Activated naive CD8-positive, alpha-beta T cell treated with anti-CD3 and anti-CD28 coated beads, Interleukin-2, amount 10 ng/mL, durations not matched to agents 7 days and 5 days (primary cell): ENCODE data around the gene PDLIM4. TPM values are rescaled to one million over a fixed set of nuclear protein-coding genes. Genes with fewer than 3 reads are reported as not detected.

Source experiments
- ATAC-seq: fragments of 150-1000 bp; cut with Tn5 transposase; one replicate; pipeline ENCODE4 v1.10.0; 2021; ENCODE audit warnings: low read depth, moderate library complexity
- POLR2A ChIA-PET: fragments of 350-600 bp; sonication (Branson Sonifier 250); formaldehyde crosslinking; loops from one replicate; lab custom pipeline; 2021; ENCODE audit warnings: antibody characterized with exemption; lab: Charles Lee
- DNase-seq: peaks from one replicate; pipeline ENCODE4 v3.0.0; 2021
- H3K27ac Mint-ChIP-seq: one replicate; pipeline ENCODE4 v1.8.0; 2022; ENCODE audit warnings: mild to moderate bottlenecking, mixed read lengths
- H3K27me3 Mint-ChIP-seq: one replicate; pipeline ENCODE4 v1.8.0; 2022; ENCODE audit warnings: mild to moderate bottlenecking, moderate library complexity, mixed read lengths
- H3K36me3 Mint-ChIP-seq: one replicate; pipeline ENCODE4 v1.8.0; 2021; ENCODE audit warnings: mild to moderate bottlenecking, mixed read lengths
- H3K4me1 Mint-ChIP-seq: one replicate; pipeline ENCODE4 v1.8.0; 2021; ENCODE audit warnings: mixed read lengths
- H3K4me3 Mint-ChIP-seq: one replicate; pipeline ENCODE4 v1.8.0; 2022; ENCODE audit warnings: mild to moderate bottlenecking, moderate library complexity, mixed read lengths
- H3K9me3 Mint-ChIP-seq: one replicate; pipeline ENCODE4 v1.8.0; 2021; ENCODE audit warnings: mixed read lengths
- total RNA-seq, 2 experiments: library from RNA; stranded (reverse); gene quantifications; one replicate each; pipeline ENCODE4 v1.2.3, GENCODE V29; 2021

The PDLIM4 gene
- total RNA-seq, 2 experiments from 2014 or later, result 0.64 TPM; not detected in 1

DNA sequence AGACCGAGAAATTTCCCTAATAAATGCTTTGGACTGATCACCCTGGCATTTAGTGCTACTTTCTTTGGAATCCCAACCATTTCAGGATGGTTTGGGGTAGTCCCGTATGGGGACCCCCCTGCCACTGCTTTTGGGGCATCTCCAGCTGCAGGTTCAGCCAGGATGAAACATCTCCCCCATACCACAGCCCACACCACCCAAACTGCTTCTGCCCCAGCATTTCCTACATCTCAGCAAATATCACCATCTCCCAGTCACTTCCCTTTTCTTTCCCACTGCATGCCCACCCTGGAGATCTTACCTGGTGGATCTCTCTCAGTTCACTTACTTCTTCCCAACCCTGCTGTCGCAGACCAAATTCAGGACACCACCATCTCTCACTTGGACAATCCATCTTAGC is 25.0 kb upstream of the PDLIM4 start:
- ATAC-seq (no peak), DNase-seq (no peak)
- Mint-ChIP-seq H3K9me3 (no peaks in the 10 kb centered on the region), H3K4me1 (peaks cover 25% of the 10 kb centered on the region), H3K27me3 (peaks cover 9% of the 10 kb centered on the region), H3K27ac (no peak overlapping the region), H3K4me3 (no peak overlapping the region), H3K36me3 (no peaks in the 10 kb centered on the region)
- POLR2A ChIA-PET, result no interaction called here

DNA sequence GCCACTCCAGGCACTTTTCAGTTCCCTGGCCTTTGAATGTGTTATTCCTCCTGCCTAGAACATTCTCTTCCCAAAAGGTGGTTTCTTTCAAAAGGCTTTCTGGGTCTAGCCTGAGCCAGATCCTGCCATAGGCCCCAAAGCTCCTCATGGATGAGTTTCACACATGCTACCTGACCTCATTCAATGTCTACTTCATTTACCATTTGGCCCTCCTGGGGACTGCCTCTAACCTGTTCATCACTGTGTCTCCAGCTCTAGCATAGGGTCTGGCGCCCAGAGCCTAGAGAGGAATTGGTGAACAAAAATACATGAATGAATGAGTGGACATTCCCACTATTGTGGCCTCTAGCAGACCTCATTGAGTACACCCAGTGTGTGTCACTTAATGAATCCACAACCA is 24.4 kb upstream of the PDLIM4 start:
- no peak overlapping the region for H3K4me3 Mint-ChIP-seq
- H3K27ac Mint-ChIP-seq, result no peak overlapping the region
- peaks cover 25% of the 10 kb centered on the region for H3K4me1 Mint-ChIP-seq
- POLR2A ChIA-PET, result no interaction called here
- peaks cover 9% of the 10 kb centered on the region for H3K27me3 Mint-ChIP-seq
- no peak for ATAC-seq
- no peaks in the 10 kb centered on the region for H3K36me3 Mint-ChIP-seq
- H3K9me3 Mint-ChIP-seq, result no peaks in the 10 kb centered on the region
- no peak for DNase-seq

DNA sequence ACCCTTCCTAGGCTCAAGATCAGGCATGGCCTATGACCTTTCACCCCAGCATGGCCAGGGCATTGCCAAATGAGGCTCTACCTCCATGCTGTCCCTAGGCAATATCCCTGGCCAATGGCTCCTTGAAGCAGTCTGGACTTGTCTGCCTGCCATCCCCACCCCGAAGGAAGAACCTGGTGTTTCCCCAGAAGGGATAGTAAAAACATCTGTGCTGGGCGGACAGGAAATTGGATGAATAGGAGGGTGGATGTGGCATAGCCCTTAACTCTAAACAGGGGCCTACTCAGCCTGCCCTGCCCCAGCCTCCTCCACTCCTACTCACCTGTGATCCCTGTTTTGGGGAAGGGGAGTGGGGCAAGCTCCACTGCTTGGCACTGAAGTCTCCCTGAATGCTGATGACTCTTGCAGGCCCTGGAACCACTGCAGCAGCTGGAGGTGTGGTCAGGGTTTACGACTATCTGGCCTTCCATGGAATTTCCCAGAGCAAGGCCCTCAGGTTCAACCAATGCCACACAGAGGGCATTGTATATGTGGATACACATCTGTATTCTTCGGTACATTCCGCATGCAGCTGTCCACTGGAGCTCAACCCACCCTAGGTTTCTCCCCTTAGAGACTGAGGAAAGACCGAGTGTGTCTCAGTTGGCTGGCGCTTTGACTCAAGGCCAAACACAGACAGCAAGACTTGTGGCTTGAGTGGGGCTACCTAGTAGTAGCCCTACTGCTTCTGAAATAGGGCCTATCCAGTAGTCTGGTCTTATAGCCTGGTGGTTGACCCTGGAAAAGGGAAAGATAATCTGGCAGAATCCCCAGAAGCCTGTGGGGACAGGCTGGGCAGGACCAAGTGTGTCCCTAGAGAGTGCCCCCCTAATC is 23.4 kb upstream of the PDLIM4 start:
- no peak overlapping the region for H3K4me3 Mint-ChIP-seq
- peaks cover 27% of the 10 kb centered on the region for H3K4me1 Mint-ChIP-seq
- H3K36me3 Mint-ChIP-seq, result no peaks in the 10 kb centered on the region
- POLR2A ChIA-PET, result no interaction called here
- DNase-seq (no peak), ATAC-seq (no peak)
- no peak overlapping the region for H3K27ac Mint-ChIP-seq
- peaks cover 6% of the 10 kb centered on the region for H3K27me3 Mint-ChIP-seq
- H3K9me3 Mint-ChIP-seq, result no peaks in the 10 kb centered on the region

DNA sequence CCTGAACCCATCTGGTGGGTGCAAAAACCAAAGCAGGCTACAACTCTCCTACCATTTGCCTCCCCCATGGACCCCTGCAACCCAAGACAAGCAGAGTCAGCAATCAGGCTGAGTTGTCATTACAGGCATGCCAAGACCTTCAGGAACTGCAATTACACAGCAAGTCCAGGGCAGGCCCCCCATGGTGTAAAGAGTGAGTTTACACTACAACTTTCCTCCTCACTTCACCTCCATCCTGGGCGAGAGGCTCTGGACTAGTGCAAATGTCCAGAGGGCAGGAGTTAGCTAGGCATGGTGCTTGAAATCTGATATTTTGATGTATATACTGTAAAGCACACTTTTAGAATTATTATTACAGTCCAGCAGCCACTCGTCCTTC is 22.8 kb upstream of the PDLIM4 start:
- Mint-ChIP-seq H3K4me3 (no peak overlapping the region), H3K9me3 (no peaks in the 10 kb centered on the region), H3K27me3 (peaks cover under 1% of the 10 kb centered on the region), H3K36me3 (no peaks in the 10 kb centered on the region), H3K27ac (no peak overlapping the region), H3K4me1 (peaks cover 20% of the 10 kb centered on the region)
- DNase-seq (no peak), ATAC-seq (no peak)
- POLR2A ChIA-PET, result no interaction called here

DNA sequence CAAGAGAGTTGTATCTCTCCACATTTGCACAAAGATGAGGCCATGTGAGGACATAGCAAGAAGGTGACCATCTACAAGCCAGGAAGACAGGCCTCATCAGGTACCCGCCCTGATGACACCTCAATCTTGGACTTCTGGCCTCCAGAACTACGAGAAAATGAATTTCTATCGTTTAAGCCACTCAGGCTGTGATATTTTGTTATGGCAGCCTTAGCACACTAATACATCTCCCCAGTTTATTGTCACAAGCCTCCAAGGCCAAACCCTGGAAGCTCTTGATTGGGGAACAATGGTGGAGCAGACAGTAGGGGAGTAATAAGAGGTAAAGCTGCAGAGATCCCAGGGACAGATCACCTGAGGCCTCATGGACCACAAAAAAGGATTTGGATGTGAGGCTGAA is 22.2 kb upstream of the PDLIM4 start:
- POLR2A ChIA-PET, result no interaction called here
- H3K27ac Mint-ChIP-seq, result no peak overlapping the region
- H3K36me3 Mint-ChIP-seq, result no peaks in the 10 kb centered on the region
- ATAC-seq (no peak), DNase-seq (no peak)
- no peak overlapping the region for H3K4me3 Mint-ChIP-seq
- H3K4me1 Mint-ChIP-seq, result peaks cover 16% of the 10 kb centered on the region
- no peaks in the 10 kb centered on the region for H3K9me3 Mint-ChIP-seq
- H3K27me3 Mint-ChIP-seq, result no peaks in the 10 kb centered on the region

DNA sequence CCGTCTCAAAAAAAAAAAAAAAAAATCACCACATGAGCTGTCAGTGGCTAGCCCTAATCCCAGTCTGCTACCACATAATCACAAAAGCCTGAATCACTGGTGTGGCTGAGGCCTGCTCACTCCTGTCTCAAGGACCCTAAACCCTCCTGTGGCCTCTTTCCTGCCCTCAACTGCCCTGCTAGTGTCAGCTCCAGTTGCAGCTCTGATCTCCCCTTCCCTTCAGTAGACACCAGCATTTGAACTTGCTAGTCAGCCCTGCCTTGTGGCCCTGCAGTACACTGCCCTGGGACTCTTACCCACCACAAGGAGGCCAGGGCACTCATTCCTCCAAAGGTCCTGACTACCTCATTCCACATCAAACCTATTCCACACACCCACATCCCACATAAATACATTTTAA is 20.4 kb upstream of the PDLIM4 start:
- Mint-ChIP-seq H3K27ac (peak overlapping the region; percentile 15), H3K4me3 (no peak overlapping the region), H3K36me3 (no peaks in the 10 kb centered on the region), H3K9me3 (peaks cover 4% of the 10 kb centered on the region), H3K27me3 (no peaks in the 10 kb centered on the region), H3K4me1 (peaks cover 5% of the 10 kb centered on the region)
- DNase-seq (no peak), ATAC-seq (no peak)
- POLR2A ChIA-PET, result interaction anchor here (0.7 kb wide), 1 partner anchor 25 kb away, joined by 3 read pairs; no protein-coding TSS in a partner anchor

DNA sequence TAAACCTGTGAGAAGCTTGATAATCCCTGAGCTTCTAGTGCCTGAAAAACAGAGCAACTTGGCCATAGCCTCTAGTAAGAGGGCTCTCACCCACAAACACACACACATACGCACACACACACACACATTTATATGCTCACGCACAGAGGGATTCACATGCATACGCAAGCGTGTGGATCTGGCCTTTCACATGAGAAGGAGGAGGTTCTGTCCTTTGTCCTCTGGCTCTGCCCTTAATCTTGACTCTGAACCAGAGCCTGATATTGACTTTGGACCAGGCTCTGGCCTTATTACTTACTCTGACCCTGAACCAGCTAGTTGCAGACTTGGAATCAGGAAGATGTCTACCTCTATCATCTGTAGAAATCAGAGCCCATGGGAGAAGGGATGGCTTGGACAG is 19.8 kb upstream of the PDLIM4 start:
- Mint-ChIP-seq H3K27ac (no peak overlapping the region), H3K36me3 (no peaks in the 10 kb centered on the region), H3K4me3 (no peak overlapping the region), H3K9me3 (peaks cover 4% of the 10 kb centered on the region), H3K27me3 (no peaks in the 10 kb centered on the region), H3K4me1 (peaks cover 5% of the 10 kb centered on the region)
- ATAC-seq (no peak), DNase-seq (no peak)
- POLR2A ChIA-PET, result interaction anchor here (0.9 to 1.1 kb wide), 2 partner anchors 11 to 259 kb away, joined by 3 read pairs; partner anchors contain the start of gene P4HA2

DNA sequence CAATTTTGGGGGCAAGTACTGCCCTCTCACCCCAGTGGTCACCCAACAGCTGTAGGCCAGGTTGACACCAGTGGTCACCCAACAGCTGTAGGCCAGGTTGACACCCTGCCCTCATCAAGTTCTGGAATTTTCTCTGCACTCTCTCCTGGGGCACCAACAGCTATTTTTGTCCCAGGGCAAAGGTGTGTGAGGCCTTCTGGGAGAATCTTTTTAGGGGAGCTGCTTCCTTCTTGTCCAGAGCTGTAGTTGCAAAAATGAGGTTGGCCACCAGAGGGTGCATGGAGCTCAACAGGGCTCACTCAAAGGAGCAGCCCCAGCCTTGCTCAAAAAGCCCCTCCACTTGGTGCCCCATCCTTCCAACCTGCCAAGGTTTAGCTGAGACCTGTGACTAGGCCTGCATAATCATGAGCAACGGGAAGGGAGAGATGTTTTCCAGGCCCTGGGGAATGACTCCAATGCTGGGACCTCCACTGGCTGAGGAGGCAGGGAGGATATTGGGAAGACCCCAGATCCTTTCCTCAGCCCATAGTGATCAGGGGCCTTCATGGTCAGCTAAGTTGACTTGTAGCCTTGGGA is 19.2 kb upstream of the PDLIM4 start:
- Mint-ChIP-seq H3K27me3 (no peaks in the 10 kb centered on the region), H3K4me3 (no peak overlapping the region), H3K9me3 (peaks cover 4% of the 10 kb centered on the region), H3K4me1 (peaks cover 5% of the 10 kb centered on the region), H3K27ac (peak overlapping the region; percentile 23), H3K36me3 (no peaks in the 10 kb centered on the region)
- ATAC-seq (peak; percentile 82), DNase-seq (peak; percentile 72)
- POLR2A ChIA-PET, result interaction anchor here (0.9 to 1.1 kb wide), 2 partner anchors 11 to 258 kb away, joined by 3 read pairs; partner anchors contain the start of gene P4HA2

DNA sequence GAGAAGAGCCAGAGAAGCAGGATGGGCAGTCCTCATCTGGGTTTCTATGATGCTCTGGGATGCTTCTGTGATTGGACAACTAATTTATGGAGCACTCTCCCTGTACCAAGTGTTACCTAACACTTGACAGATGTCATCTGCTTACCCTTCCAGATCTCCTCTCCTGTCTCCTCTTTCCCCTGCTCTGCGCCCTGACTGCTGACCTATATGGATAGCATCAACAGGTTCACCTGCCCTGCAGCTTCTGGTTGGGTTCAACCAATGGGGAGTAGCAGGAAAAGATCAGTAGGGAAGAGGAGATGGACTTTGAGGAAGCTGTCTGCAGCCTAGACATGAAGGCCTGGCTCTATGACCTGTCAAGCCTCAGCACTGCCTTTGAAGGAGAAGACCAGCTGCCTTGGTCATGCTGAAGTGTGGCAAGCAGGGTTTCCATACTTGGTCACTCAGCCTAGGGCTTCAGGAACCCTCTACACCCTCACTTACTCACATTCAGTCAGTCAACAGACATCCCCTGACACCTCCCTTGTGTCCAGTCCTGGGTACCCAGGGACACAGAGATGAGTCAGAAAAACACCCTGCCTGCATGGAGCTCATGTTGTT is 18.5 kb upstream of the PDLIM4 start:
- Mint-ChIP-seq H3K4me3 (no peak overlapping the region), H3K27ac (no peak overlapping the region), H3K9me3 (peaks cover 7% of the 10 kb centered on the region), H3K27me3 (peaks cover 3% of the 10 kb centered on the region), H3K4me1 (peaks cover 5% of the 10 kb centered on the region), H3K36me3 (peaks cover 3% of the 10 kb centered on the region)
- DNase-seq (no peak), ATAC-seq (no peak)
- POLR2A ChIA-PET, result interaction anchor here (1.1 kb wide), 1 partner anchor 257 kb away, joined by 3 read pairs; no protein-coding TSS in a partner anchor

DNA sequence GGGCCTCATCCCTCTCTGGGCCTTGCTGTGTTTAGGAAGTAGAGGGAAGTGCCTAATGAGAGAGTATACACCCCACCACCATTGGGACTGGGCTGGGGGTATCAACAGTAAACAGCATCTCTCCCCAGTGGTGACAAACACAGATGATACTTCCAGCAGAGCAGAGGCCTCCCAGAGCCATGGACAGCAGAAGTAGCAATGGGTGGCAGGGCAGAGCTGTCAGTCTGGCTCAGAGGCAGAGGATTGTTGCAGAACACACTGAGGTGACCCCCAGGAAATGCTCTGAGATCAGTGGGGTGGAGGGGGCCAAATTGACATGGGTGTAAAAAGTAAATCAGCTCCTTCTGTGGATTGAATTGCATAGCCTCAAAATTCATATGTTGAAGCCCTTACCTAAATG is 17.7 kb upstream of the PDLIM4 start:
- no peak for ATAC-seq
- Mint-ChIP-seq H3K4me1 (peaks cover 5% of the 10 kb centered on the region), H3K27me3 (peaks cover 3% of the 10 kb centered on the region), H3K9me3 (peaks cover 12% of the 10 kb centered on the region), H3K36me3 (peaks cover 6% of the 10 kb centered on the region), H3K4me3 (no peak overlapping the region), H3K27ac (no peak overlapping the region)
- POLR2A ChIA-PET, result no interaction called here
- no peak for DNase-seq

DNA sequence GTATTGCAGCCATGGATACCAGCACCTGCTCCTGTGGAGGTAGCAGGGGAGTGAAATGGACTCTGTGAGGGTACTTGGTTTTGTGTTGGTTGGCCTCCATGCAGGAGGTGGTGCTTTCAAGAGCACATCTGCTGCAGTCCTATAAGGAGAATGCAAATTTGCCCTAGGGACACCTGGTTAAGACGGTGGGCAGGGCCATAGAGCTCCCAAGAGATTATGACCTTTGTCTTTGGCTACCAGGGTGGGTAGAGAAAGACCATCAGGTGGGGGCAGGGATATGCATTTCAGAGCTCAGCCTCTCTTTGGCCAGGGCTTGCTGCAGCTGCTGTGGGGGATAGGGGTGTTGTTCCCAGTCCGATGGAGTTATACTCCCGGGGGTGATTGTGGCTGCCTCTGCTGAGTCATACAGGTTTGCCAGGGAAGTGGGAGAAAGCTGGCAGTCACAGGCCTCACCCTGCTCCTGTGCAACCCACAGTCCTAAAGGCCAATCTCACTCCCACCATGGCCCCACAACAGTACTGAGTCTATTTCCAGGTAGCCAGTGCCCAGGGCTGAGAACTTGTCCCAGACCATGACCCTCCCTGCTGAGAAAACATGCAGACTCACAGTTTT is 14.0 kb upstream of the PDLIM4 start:
- H3K27me3 Mint-ChIP-seq, result peaks cover 18% of the 10 kb centered on the region
- H3K4me3 Mint-ChIP-seq, result no peak overlapping the region
- H3K4me1 Mint-ChIP-seq, result no peaks in the 10 kb centered on the region
- H3K9me3 Mint-ChIP-seq, result peaks cover 23% of the 10 kb centered on the region
- no peak overlapping the region for H3K27ac Mint-ChIP-seq
- peak; percentile 12 for DNase-seq
- peaks cover 10% of the 10 kb centered on the region for H3K36me3 Mint-ChIP-seq
- POLR2A ChIA-PET, result interaction anchor here (0.7 kb wide), 1 partner anchor 22 kb away, joined by 3 read pairs; no protein-coding TSS in a partner anchor
- ATAC-seq, result no peak

DNA sequence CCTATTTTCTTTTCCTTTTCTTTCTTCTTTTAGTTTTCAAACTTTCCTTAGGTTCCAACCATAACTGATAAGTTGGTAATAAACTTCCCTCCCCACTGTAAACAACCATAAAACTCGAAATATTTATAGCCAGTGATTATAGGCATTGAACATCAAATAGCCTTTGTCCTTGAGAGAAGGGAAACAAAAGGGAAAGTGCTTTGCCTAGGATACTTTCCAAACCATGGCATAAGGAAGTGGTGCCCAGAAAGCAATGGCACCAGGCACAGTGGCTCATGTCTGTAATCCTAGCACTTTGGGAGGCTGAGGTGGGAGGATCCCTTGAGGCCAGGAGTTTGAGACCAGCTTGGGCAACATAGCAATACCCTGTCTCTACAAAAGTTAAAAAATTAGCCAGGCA is 11.9 kb upstream of the PDLIM4 start:
- POLR2A ChIA-PET, result no interaction called here
- ATAC-seq, result no peak
- Mint-ChIP-seq H3K27ac (no peak overlapping the region), H3K27me3 (peaks cover 26% of the 10 kb centered on the region), H3K4me1 (no peaks in the 10 kb centered on the region), H3K36me3 (peaks cover 10% of the 10 kb centered on the region), H3K4me3 (no peak overlapping the region), H3K9me3 (peaks cover 23% of the 10 kb centered on the region)
- no peak for DNase-seq

DNA sequence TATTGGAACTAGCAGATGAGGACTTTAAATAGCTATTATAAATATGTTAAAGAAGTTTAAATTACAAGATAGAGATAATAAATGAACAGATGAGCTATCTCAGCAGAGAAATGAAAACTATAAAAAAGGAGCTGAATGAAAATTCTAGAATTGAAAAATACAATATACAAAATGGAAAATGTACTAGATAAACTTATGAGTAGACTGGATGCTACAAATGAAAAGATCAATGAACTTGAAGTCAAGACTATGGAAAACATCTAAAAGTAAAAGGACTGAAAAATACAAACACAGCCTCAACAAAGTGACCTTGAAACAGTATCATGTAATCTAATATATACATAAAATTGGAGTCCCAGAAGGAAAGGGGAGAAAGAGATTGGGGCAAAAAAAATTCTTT is 10.7 kb upstream of the PDLIM4 start:
- H3K9me3 Mint-ChIP-seq, result peaks cover 22% of the 10 kb centered on the region
- POLR2A ChIA-PET, result no interaction called here
- H3K36me3 Mint-ChIP-seq, result peaks cover 10% of the 10 kb centered on the region
- no peak overlapping the region for H3K4me3 Mint-ChIP-seq
- H3K4me1 Mint-ChIP-seq, result no peaks in the 10 kb centered on the region
- DNase-seq (no peak), ATAC-seq (no peak)
- H3K27ac Mint-ChIP-seq, result no peak overlapping the region
- H3K27me3 Mint-ChIP-seq, result peaks cover 27% of the 10 kb centered on the region
